Measurements from ENCODE around the gene ADAMTS1. TPM values are rescaled to one million over a fixed set of nuclear protein-coding genes. Genes with fewer than 3 reads are reported as not detected.

Gene ADAMTS1
- polyA plus RNA-seq, 12 donors, result 18.6 to 101 (median 27.2) TPM; not detected in 1

- no peak for DNase-seq
These were observed 26.3 kb downstream of the ADAMTS1 start for GRCh38 chr21:26818906-26819305.

GRCh38 chr21:26815197-26815596 is 30.0 kb downstream of the ADAMTS1 start:
- DNase-seq, result no peak

GRCh38 chr21:26814386-26814785 is 30.8 kb downstream of the ADAMTS1 start:
- DNase-seq, result no peak

GRCh38 chr21:26813426-26813998 is 31.7 kb downstream of the ADAMTS1 start:
- no peak for DNase-seq

- DNase-seq, result no peak
These were observed 33.0 kb downstream of the ADAMTS1 start for GRCh38 chr21:26812173-26812572.

- no peak for DNase-seq
These were observed 33.7 kb downstream of the ADAMTS1 start for GRCh38 chr21:26811482-26811881.

- DNase-seq, result no peak
These were observed 34.4 kb downstream of the ADAMTS1 start for GRCh38 chr21:26810676-26811415.

- DNase-seq, result no peak
These were observed 34.9 kb downstream of the ADAMTS1 start for GRCh38 chr21:26810266-26810665.

- DNase-seq, result no peak
These were observed 35.5 kb downstream of the ADAMTS1 start for GRCh38 chr21:26809745-26810144.

GRCh38 chr21:26806801-26807295 is 38.4 kb downstream of the ADAMTS1 start:
- DNase-seq, result no peak

GRCh38 chr21:26804895-26805609 is 40.2 kb downstream of the ADAMTS1 start:
- DNase-seq, result peak; percentile 60

- no peak for DNase-seq
These were observed 43.7 kb downstream of the ADAMTS1 start for GRCh38 chr21:26801498-26801897.

GRCh38 chr21:26800970-26801431 is 44.2 kb downstream of the ADAMTS1 start:
- DNase-seq, result peak; percentile 66

- no peak for DNase-seq
These were observed 44.8 kb downstream of the ADAMTS1 start for GRCh38 chr21:26800455-26800854.

GRCh38 chr21:26800001-26800400 is 45.2 kb downstream of the ADAMTS1 start:
- no peak for DNase-seq

GRCh38 chr21:26798856-26799751 is 46.1 kb downstream of the ADAMTS1 start:
- no peak for DNase-seq

GRCh38 chr21:26797878-26798456 is 47.2 kb downstream of the ADAMTS1 start:
- DNase-seq, result no peak

GRCh38 chr21:26795866-26796329 is 49.3 kb downstream of the ADAMTS1 start:
- peak; percentile 70 for DNase-seq

GRCh38 chr21:26795412-26795805 is 49.8 kb downstream of the ADAMTS1 start:
- DNase-seq, result no peak

GRCh38 chr21:26794597-26795411 is 50.4 kb downstream of the ADAMTS1 start:
- no peak for DNase-seq
